Pericardium fibroblast (primary cell): ENCODE results near the gene TAF1A. TPM values are rescaled to one million over a fixed set of nuclear protein-coding genes. Genes with fewer than 3 reads are reported as not detected.

Source experiments
- total RNA-seq: library from RNA; depleted of rRNA; stranded (reverse); fragments of >200 nt; gene quantifications from 2 replicates; pipeline ENCODE4 v1.2.3, GENCODE V29; 2015

Gene TAF1A
- 3.7 and 4.2 TPM in 2 replicates for total RNA-seq

DNA sequence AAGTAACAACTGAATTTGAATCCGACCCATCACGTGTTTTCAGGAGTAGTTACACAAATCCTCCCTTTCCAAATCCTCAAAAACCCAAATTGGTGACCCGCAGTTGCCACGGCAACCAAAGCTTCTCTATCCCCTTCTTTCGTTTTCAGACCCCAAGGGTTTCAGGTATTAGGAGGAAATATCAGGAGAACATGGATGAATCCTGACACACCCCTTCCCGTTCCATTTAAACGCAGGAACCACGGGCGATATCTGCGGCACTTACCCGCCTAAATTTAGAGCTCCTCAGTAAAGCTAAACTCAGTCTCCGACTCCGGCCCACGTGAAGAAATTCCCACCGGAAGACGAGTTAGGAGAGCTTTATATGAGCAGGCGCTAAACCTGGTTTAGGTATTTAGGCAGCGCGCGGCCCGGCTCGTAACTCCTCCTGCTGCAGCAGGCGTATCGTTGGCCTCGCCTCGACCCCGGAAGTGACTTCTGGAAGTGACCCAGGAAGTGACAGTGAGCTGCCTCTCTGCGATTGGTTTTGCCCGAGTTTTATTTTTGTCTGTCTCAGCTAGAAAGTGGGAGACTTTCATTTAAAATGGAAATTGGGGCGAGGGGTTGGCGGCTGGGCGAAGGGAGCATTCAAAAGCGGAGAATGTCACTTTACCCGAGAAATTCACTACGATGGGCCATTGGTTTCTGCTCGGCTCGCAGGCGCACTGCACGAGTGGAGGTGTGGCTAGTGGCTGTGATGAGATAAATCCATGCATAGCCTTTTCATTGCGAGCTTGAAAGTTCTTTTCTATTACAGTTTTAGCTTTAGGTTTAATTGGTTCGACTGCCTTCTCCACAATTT lies at the start of gene TAF1A:
Gene TAF1A, minus strand, starts transcription at position 472 of the 841 bp plus-strand sequence.

DNA sequence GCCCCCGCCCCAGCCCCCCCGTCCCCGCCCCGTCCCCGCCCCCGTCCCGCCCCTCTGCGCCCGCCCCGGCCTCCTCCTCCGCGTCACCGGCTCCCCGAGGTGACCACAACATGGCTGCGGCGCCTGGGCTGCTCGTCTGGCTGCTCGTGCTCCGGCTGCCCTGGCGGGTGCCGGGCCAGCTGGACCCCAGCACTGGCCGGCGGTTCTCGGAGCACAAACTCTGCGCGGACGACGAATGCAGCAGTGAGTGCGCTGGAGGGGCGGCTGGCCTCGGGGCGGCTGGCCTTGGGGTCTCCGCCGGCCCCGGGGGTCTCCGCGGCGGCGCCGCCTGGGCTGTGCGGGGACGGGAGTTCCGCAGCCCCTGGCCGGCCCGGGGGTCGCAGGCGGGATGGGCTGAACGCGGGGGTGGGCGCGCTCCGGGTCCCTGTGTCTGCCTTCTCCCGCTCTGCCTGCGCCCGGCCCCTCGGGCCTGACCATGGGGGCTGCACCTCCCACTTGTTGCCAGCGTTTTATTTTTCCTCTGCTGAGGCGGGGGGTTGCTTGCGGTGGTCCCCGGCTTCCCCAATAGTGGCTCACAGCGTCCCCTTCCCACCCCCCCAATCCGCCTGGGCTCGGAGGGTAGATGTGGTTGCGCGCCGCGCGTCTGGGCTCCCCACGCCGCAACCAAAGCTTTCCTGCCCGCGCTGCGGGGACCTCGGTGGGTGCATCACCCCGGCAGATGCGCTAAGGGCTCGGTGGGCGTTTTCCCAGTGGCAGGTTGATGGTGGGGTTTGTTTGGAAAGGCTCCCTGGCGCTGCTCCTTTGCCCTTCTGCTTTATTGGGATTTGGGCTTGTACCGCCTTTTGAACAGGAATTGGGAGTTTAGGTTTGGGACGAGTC lies 28.5 kb upstream of the TAF1A start, which contains the start of gene MIA3:
Gene MIA3, plus strand, starts transcription at position 97 of the 879 bp plus-strand sequence. Its CDS starts 14 bp downstream, at position 111.

DNA sequence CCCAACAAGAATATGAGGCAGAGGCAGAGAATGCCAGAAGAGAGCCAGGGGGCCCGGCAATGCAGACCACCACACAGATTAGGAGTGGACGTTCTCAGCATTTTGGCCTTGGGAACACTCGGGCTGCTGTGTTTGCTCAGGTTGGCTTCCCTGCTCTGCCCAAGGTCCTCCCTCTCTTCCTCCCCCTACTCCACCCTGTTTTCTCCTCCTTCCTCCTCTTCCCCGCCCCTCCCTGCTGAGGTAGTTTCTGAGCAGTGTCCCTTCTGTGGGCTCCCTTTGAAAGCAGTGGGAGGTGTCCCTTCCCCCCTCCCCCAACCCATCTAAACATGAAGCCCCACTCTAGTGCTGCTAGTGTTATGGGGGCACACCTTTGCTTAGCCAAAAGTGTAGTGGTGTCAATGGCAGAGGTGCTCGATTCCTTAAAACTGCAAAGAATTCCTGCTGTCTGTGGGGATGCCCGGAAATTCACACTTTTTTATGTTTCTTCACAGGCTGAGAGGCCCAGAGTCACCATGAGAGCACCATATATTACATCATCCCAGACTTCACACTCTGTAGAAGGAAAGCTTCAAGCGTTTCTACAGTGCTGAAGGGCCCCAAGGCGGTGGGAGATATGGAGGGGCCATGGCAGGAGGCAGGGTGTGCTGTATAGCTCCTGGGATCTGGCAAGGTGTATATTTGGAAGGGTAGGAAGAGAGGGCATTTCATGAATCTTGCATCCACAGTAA lies 41.6 kb downstream of the TAF1A start, which contains the start of gene HHIPL2:
Gene HHIPL2, minus strand, starts transcription at position 161 of the 728 bp plus-strand sequence. Its CDS starts 60 bp downstream, at position 101.

Other genes with a start within 250 kb of the TAF1A start
- under 0.01 TPM in 1 of 2 replicates, not detected in the other for gene HHIPL2, start 41.8 kb downstream of the TAF1A start, total RNA-seq
- gene MIA3, start 28.2 kb upstream of the TAF1A start, total RNA-seq: 31.2 and 31.3 TPM in 2 replicates
- 44.8 and 57.9 TPM in 2 replicates for gene AIDA, start 122.6 kb upstream of the TAF1A start, total RNA-seq
- gene BROX, start 122.6 kb upstream of the TAF1A start, total RNA-seq: 19.4 and 34.1 TPM in 2 replicates
- gene FAM177B, start 147.3 kb upstream of the TAF1A start, total RNA-seq: not detected in 2 replicates
- 7.7 and 8.8 TPM in 2 replicates for gene DISP1, start 225.1 kb upstream of the TAF1A start, total RNA-seq